ENCODE results near the gene NFATC3. TPM values are rescaled to one million over a fixed set of nuclear protein-coding genes. Genes with fewer than 3 reads are reported as not detected.

Gene NFATC3
- total RNA-seq, 4 donors from 2014 or later = 27.5 to 107 (median 41.6) TPM

DNA sequence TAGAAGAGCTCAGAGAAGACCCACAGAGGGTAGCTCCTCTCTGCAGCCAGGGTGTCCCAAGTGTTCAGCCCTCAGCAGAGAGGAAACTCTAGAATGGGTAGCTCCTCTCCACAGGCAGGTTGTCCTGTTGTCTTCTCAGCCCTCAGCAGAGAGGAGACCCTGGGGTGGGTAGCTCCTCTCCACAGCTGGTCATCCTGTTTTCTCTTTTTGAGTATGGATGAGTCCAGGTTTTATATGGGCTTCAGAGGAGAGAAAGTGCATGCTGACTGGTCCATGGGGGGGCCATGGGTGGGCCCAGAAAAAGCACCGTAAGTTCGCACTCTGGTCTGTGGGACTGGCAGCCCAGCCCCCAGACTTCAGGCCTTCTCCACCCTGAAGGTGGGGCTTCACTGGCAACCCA, 102.3 kb downstream of the NFATC3 start:
- no peak for DNase-seq
- intact Hi-C loops (cut with DNase I; ENCODE audit: low total_unique reads) (no loop called here), in situ Hi-C loops (cut with MboI; ENCODE audit: low pct_ligation_motif_present in 1 of 4, low pct_unique_long_range_greater_than_20kb in 1 of 4, low sequenced_read_pairs in 3 of 4) (no loop called here)
- Histone ChIP-seq H3K27me3 (no peaks in the 10 kb centered on the region), H3K36me3 (peaks cover 0 to 23% (median 9%) of the 10 kb centered on the region in 4 donors), H3K9me3 (no peaks in the 10 kb centered on the region), H3K4me3 (no peak overlapping the region), H3K27ac (no peak overlapping the region), H3K4me1 (no peaks in the 10 kb centered on the region)
- WGBS, 2 donors (ENCODE audit: low coverage in 1 of 2) = 100% methylated on average over 2 of the region's 2 CpGs; no CpG with 5 or more reads in 1 of the 2 donors
- no peak for TF ChIP-seq POLR2AphosphoS5 (IDR thresholded peaks at IDR 0.05)
- no peak for TF ChIP-seq EP300 (IDR thresholded peaks at IDR 0.05; ENCODE audit: low read depth)
- TF ChIP-seq, protein P1, sequence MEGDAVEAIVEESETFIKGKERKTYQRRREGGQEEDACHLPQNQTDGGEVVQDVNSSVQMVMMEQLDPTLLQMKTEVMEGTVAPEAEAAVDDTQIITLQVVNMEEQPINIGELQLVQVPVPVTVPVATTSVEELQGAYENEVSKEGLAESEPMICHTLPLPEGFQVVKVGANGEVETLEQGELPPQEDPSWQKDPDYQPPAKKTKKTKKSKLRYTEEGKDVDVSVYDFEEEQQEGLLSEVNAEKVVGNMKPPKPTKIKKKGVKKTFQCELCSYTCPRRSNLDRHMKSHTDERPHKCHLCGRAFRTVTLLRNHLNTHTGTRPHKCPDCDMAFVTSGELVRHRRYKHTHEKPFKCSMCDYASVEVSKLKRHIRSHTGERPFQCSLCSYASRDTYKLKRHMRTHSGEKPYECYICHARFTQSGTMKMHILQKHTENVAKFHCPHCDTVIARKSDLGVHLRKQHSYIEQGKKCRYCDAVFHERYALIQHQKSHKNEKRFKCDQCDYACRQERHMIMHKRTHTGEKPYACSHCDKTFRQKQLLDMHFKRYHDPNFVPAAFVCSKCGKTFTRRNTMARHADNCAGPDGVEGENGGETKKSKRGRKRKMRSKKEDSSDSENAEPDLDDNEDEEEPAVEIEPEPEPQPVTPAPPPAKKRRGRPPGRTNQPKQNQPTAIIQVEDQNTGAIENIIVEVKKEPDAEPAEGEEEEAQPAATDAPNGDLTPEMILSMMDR (IDR thresholded peaks at IDR 0.05) = no peak
- TF ChIP-seq POLR2A (IDR thresholded peaks at IDR 0.05) = no peak

DNA sequence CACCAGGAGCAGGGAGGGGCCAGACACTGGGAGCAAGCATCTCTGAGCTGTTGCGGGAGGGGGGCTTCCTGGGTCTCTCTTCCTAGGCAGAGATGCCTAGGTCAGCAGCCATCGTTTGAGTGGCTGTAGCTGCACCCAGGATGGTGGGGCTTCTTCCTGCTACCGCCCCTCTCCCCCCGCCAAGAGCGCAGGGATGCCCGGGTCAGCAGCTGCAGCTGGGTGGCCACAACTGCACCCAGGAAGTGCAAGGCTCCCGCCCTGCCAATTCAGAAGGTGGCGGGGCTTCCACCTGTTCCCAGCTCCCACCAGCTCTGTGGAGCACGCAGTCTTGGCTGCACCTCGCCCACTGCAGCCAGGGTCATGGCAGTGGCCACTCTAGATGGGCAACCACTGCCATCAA, 103.0 kb downstream of the NFATC3 start:
- TF ChIP-seq POLR2AphosphoS5 (IDR thresholded peaks at IDR 0.05) (no peak), POLR2A (IDR thresholded peaks at IDR 0.05) (no peak), EP300 (IDR thresholded peaks at IDR 0.05; ENCODE audit: low read depth) (no peak)
- TF ChIP-seq, protein P1 (IDR thresholded peaks at IDR 0.05) = no peak
- Histone ChIP-seq H3K27me3 (no peaks in the 10 kb centered on the region), H3K4me3 (no peak overlapping the region), H3K36me3 (peaks cover 0 to 17% (median 6%) of the 10 kb centered on the region in 4 donors), H3K4me1 (no peaks in the 10 kb centered on the region), H3K27ac (no peak overlapping the region), H3K9me3 (no peaks in the 10 kb centered on the region)
- WGBS, 2 donors (ENCODE audit: low coverage in 1 of 2) = 96% methylated on average over 9 of the region's 10 CpGs; no CpG with 5 or more reads in 1 of the 2 donors
- intact Hi-C loops (cut with DNase I; ENCODE audit: low total_unique reads) (no loop called here), in situ Hi-C loops (cut with MboI; ENCODE audit: low pct_ligation_motif_present in 1 of 4, low pct_unique_long_range_greater_than_20kb in 1 of 4, low sequenced_read_pairs in 3 of 4) (no loop called here)
- no peak for DNase-seq

- no peaks in the 10 kb centered on the region for H3K9me3 ChIP-seq
- no peak overlapping the region for H3K4me3 ChIP-seq
- H3K27ac ChIP-seq = no peak overlapping the region
- peaks cover 0 to 11% (median 5%) of the 10 kb centered on the region in 4 donors for H3K36me3 ChIP-seq
- no peaks in the 10 kb centered on the region for H3K4me1 ChIP-seq
- DNase-seq = no peak
- 83 to 94% methylated on average over 1 of the region's 1 CpG for WGBS, 2 donors (ENCODE audit: low coverage in 1 of 2)
- no peaks in the 10 kb centered on the region for H3K27me3 ChIP-seq
- intact Hi-C loops (cut with DNase I; ENCODE audit: low total_unique reads) = no loop called here
- in situ Hi-C loops (cut with MboI; ENCODE audit: low pct_ligation_motif_present in 1 of 4, low pct_unique_long_range_greater_than_20kb in 1 of 4, low sequenced_read_pairs in 3 of 4) = no loop called here
- TF ChIP-seq EP300 (IDR thresholded peaks at IDR 0.05; ENCODE audit: low read depth) (no peak), POLR2AphosphoS5 (IDR thresholded peaks at IDR 0.05) (no peak), POLR2A (IDR thresholded peaks at IDR 0.05) (no peak)
- TF ChIP-seq, protein P1 (IDR thresholded peaks at IDR 0.05) = no peak
These were observed 104.9 kb downstream of the NFATC3 start for GRCh38 chr16:68190081-68190480.

- Histone ChIP-seq H3K27ac (no peak overlapping the region), H3K4me1 (no peaks in the 10 kb centered on the region), H3K36me3 (peaks cover 0 to 11% (median 5%) of the 10 kb centered on the region in 4 donors), H3K4me3 (no peak overlapping the region), H3K27me3 (no peaks in the 10 kb centered on the region), H3K9me3 (no peaks in the 10 kb centered on the region)
- DNase-seq = no peak
- intact Hi-C loops (cut with DNase I; ENCODE audit: low total_unique reads) = no loop called here
- 90 to 100% methylated on average over 1 to 2 of the region's 2 CpGs for WGBS, 2 donors (ENCODE audit: low coverage in 1 of 2)
- TF ChIP-seq POLR2A (IDR thresholded peaks at IDR 0.05) = no peak
- no peak for TF ChIP-seq EP300 (IDR thresholded peaks at IDR 0.05; ENCODE audit: low read depth)
- no peak for TF ChIP-seq POLR2AphosphoS5 (IDR thresholded peaks at IDR 0.05)
- TF ChIP-seq, protein P1 (IDR thresholded peaks at IDR 0.05) = no peak
- in situ Hi-C loops (cut with MboI; ENCODE audit: low pct_ligation_motif_present in 1 of 4, low pct_unique_long_range_greater_than_20kb in 1 of 4, low sequenced_read_pairs in 3 of 4) = no loop called here
These were observed 105.8 kb downstream of the NFATC3 start for GRCh38 chr16:68190736-68191510.
